Osteoblast (primary cell): ENCODE data around the gene BCL2L14. TPM values are rescaled to one million over a fixed set of nuclear protein-coding genes. Genes with fewer than 3 reads are reported as not detected.
"Not testable (repeated sequence)": the region's sequence is repeated elsewhere in the genome, so short reads cannot be mapped to it uniquely, and the experiment has no call there.

Experiments
- DNase-seq: peaks from one replicate; pipeline ENCODE4 v3.0.0; 2011; ENCODE audit warnings: low spot score, mixed read lengths; ENCODE audit not compliant: insufficient read length; ENCODE audit errors: missing footprints
- H2AFZ ChIP-seq: 2 replicates; pipeline ENCODE4 v1.6.0; 2011; ENCODE audit warnings: mild to moderate bottlenecking, low read length
- H3K27ac ChIP-seq: 2 replicates; pipeline ENCODE4 v1.5.1; 2011; ENCODE audit warnings: mild to moderate bottlenecking, low read depth, low read length, moderate library complexity
- H3K27me3 ChIP-seq: 2 replicates; pipeline ENCODE4 v1.6.0; 2012; ENCODE audit warnings: mild to moderate bottlenecking, control low read depth, inconsistent platforms, low read length, moderate library complexity; ENCODE audit not compliant: insufficient read depth
- H3K36me3 ChIP-seq: 2 replicates; pipeline ENCODE4 v1.5.1; 2011; ENCODE audit warnings: mild to moderate bottlenecking, low read length, control low read depth, moderate library complexity; ENCODE audit not compliant: insufficient read depth
- H3K4me1 ChIP-seq: 2 replicates; pipeline ENCODE4 v1.5.1; 2011; ENCODE audit warnings: mild to moderate bottlenecking, low read length, control low read depth, moderate library complexity; ENCODE audit not compliant: insufficient read depth
- H3K4me2 ChIP-seq: 2 replicates; pipeline ENCODE4 v1.6.0; 2011; ENCODE audit warnings: mild to moderate bottlenecking, low read length; ENCODE audit not compliant: insufficient read depth
- H3K4me3 ChIP-seq: fragments of 200-600 bp; sonication (generic); 3 replicates; pipeline ENCODE4 v1.5.1; 2012; ENCODE audit warnings: mild to moderate bottlenecking, low read length, inconsistent platforms; ENCODE audit not compliant: insufficient read depth
- H3K79me2 ChIP-seq: 2 replicates; pipeline ENCODE4 v1.6.0; 2012; ENCODE audit warnings: mild to moderate bottlenecking, low read length, control low read depth, inconsistent platforms; ENCODE audit not compliant: insufficient read depth
- H3K9me3 ChIP-seq: 2 replicates; pipeline ENCODE4 v1.5.1; 2011; ENCODE audit warnings: low read depth, low read length, control low read depth
- H4K20me1 ChIP-seq: 2 replicates; pipeline ENCODE4 v1.6.0; 2012; ENCODE audit warnings: mild to moderate bottlenecking, low read length, control low read depth; ENCODE audit not compliant: insufficient read depth
- total RNA-seq: library from RNA; depleted of rRNA; stranded (reverse); fragments of >200 nt; gene quantifications from 2 replicates; pipeline ENCODE4 v1.2.3, GENCODE V29; 2012
- TF ChIP-seq, protein P1 (sequence below): IDR thresholded peaks from 2 replicates; pipeline ENCODE4 v1.5.1; 2011; ENCODE audit warnings: mild to moderate bottlenecking, low read depth, low read length, moderate library complexity; ENCODE audit errors: extremely low read depth

Gene BCL2L14
- total RNA-seq, 1 donor, result not detected

DNA sequence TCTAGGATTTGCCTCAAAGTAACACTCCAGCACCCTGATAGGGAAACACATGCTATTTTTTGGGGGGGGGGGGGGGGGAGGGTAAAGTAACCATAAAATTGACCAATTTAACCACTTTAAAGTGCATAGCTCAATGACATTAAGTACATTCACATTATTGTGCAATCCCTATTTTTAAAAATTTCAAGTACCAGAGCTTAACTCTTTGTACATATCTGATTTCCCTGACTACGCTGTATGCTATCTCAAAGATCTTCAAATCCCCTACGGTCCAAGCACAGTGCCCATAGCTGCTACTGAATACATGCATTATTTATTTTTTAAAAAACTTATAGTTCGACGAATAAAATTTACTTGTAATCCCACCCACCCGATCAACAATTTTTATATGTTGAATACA, 63.0 kb downstream of the BCL2L14 start:
- no peak overlapping the region for H3K4me3 ChIP-seq
- H3K36me3 ChIP-seq, result no peaks in the 10 kb centered on the region
- no peak for DNase-seq
- no peaks in the 10 kb centered on the region for H3K9me3 ChIP-seq
- TF ChIP-seq, protein P1, sequence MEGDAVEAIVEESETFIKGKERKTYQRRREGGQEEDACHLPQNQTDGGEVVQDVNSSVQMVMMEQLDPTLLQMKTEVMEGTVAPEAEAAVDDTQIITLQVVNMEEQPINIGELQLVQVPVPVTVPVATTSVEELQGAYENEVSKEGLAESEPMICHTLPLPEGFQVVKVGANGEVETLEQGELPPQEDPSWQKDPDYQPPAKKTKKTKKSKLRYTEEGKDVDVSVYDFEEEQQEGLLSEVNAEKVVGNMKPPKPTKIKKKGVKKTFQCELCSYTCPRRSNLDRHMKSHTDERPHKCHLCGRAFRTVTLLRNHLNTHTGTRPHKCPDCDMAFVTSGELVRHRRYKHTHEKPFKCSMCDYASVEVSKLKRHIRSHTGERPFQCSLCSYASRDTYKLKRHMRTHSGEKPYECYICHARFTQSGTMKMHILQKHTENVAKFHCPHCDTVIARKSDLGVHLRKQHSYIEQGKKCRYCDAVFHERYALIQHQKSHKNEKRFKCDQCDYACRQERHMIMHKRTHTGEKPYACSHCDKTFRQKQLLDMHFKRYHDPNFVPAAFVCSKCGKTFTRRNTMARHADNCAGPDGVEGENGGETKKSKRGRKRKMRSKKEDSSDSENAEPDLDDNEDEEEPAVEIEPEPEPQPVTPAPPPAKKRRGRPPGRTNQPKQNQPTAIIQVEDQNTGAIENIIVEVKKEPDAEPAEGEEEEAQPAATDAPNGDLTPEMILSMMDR, result no peak
- H3K4me1 ChIP-seq, result no peaks in the 10 kb centered on the region
- H3K4me2 ChIP-seq, result no peak overlapping the region
- no peak overlapping the region for H2AFZ ChIP-seq
- H4K20me1 ChIP-seq, result peaks cover under 1% of the 10 kb centered on the region
- H3K27ac ChIP-seq, result no peak overlapping the region
- H3K79me2 ChIP-seq, result no peaks in the 10 kb centered on the region
- H3K27me3 ChIP-seq, result no peaks in the 10 kb centered on the region

DNA sequence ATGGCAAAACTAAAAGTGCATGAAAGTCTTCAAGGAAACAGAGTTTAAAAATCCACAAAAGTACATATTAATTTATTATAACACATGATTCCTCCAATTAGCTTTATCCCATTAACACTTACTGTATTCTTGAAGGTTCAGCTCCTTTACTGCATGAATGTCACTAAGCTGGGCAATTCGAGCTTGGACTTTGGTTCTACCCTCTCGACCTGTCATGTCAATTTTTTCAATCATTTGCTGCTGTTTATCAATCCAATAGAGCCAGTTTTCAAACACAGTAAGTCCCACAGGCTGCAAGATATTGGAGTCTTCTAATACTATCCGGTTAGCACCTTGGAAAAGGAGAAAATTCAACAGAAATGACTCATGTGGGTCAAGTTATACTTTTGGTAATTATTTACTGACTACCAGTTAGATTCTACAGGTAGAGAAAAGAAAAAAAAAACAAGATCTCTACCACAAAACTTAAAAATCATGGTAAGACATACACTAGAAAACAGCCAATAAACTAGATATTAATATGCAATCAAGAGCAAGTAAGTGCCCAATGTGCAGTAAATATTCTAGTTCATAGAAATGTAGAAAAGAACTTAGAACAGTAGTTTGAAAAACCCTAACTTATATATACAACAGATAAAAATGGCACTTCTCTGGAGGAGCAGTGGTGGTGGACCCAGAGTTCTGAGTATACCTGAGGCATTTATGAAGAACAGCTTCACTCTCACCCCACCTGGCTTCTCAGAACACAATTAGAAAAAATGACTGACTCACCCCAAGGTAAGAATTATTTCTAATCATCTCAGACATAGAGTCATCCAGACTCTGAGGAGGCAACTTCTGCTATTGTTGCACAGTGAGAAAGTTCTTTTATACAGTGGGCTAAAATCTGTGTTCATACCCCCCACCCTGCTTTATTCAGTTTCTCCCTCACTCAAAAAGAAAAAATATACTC, 67.7 kb downstream of the BCL2L14 start:
- H3K4me3 ChIP-seq, result no peak overlapping the region
- peaks cover 2% of the 10 kb centered on the region for H3K36me3 ChIP-seq
- H3K27ac ChIP-seq, result no peak overlapping the region
- DNase-seq, result no peak
- no peak overlapping the region for H3K4me2 ChIP-seq
- no peaks in the 10 kb centered on the region for H3K9me3 ChIP-seq
- H3K4me1 ChIP-seq, result no peaks in the 10 kb centered on the region
- H3K27me3 ChIP-seq, result no peaks in the 10 kb centered on the region
- H3K79me2 ChIP-seq, result no peaks in the 10 kb centered on the region
- TF ChIP-seq, protein P1, result no peak
- H2AFZ ChIP-seq, result no peak overlapping the region
- peaks cover 5% of the 10 kb centered on the region for H4K20me1 ChIP-seq

DNA sequence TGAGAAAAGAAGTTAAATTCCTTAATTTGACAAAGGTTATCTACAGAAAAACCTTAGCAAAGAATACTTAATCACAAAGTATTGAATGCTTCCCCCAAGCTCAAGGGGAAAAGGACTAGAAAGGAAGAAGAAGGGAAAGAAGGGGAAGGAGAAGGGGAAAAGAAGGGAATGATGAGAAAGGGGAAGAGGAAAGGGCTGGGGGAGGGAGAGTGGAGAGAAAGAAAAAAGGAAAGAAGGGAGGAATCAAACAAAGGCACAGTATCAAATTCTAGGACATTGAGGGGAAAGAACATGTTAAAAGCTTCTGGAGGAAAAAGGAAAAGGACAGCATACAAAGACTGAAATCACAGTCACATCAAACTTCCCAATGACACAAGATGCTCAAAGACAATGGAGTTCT, 70.3 kb downstream of the BCL2L14 start:
- no peaks in the 10 kb centered on the region for H3K9me3 ChIP-seq
- no peak overlapping the region for H3K4me3 ChIP-seq
- no peak overlapping the region for H3K27ac ChIP-seq
- H3K79me2 ChIP-seq, result no peaks in the 10 kb centered on the region
- H3K4me1 ChIP-seq, result no peaks in the 10 kb centered on the region
- TF ChIP-seq, protein P1, result no peak
- H2AFZ ChIP-seq, result no peak overlapping the region
- peaks cover 5% of the 10 kb centered on the region for H4K20me1 ChIP-seq
- peaks cover 2% of the 10 kb centered on the region for H3K36me3 ChIP-seq
- no peak overlapping the region for H3K4me2 ChIP-seq
- no peak for DNase-seq
- H3K27me3 ChIP-seq, result no peaks in the 10 kb centered on the region

DNA sequence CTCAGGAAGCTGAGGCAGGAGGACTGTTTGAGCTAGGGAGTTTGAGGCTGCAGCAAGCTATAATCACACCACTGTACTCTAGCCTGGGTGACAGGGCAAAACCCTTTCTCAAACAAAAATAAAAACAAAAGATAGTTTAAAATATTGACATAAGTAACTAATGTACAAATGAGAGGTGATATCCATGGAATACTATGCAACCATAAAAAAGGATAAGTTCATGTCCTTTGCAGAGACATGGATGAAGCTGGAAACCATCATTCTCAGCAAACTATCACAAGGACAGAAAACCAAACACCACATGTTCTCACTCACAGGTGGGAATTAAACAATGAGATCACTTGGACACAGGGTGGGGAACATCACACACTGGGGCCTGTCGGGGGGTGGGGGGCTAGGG, 73.8 kb downstream of the BCL2L14 start:
- H3K4me1 ChIP-seq, H3K4me2 ChIP-seq, H3K27me3 ChIP-seq: not testable (repeated sequence)

More for the DNA sequence above, 73.8 kb downstream of the BCL2L14 start:
- H4K20me1 ChIP-seq, H3K4me3 ChIP-seq, H2AFZ ChIP-seq, H3K9me3 ChIP-seq, H3K27ac ChIP-seq, H3K36me3 ChIP-seq, H3K79me2 ChIP-seq, DNase-seq: not testable (repeated sequence)
